A549 (cell line): ENCODE measurements around the gene SLITRK6.

Source experiments
- CHD2 ChIP-seq: fragments of 150-350 bp; IDR thresholded peaks from 2 replicates; pipeline ENCODE4 v1.6.1; 2014; ENCODE audit warnings: low read length; ENCODE audit not compliant: partially characterized antibody
- NFE2L2 ChIP-seq: fragments of 150-350 bp; conservative IDR thresholded peaks from 2 replicates; pipeline ENCODE4 v1.6.1; 2014; ENCODE audit warnings: low read length
- POLR2A ChIP-seq: IDR thresholded peaks from 2 replicates; pipeline ENCODE4 v1.6.1; 2012; ENCODE audit warnings: mild to moderate bottlenecking, low read length
- RAD21 ChIP-seq, 2 experiments: fragments of >200 bp in 1 of 2; sonication (Bioruptor Twin) in 1 of 2; formaldehyde crosslinking in 1 of 2; IDR thresholded peaks in 1 of 2; conservative IDR thresholded peaks in 1 of 2; 2 replicates in 1 of 2; 3 replicates in 1 of 2; pipeline ENCODE4 v1.6.1; 2012 to 2018; ENCODE audit warnings: inconsistent platforms in 1 of 2
- SREBF2 ChIP-seq: fragments of 450-650 bp; IDR thresholded peaks from 2 replicates; pipeline ENCODE4 v1.6.1; 2014; ENCODE audit warnings: mild to moderate bottlenecking, moderate library complexity
- ZFP36 ChIP-seq: fragments of 450-650 bp; IDR thresholded peaks from 2 replicates; pipeline ENCODE4 v1.6.1; 2014; ENCODE audit warnings: borderline replicate concordance; ENCODE audit not compliant: partially characterized antibody
- TF ChIP-seq, protein P1 (sequence below): fragments of >200 bp; sonication (Bioruptor Twin); formaldehyde crosslinking; IDR thresholded peaks from 3 replicates; pipeline ENCODE4 v1.5.1; 2016
- TF ChIP-seq, protein P2 (sequence below): fragments of 200-600 bp; sonication (generic); IDR thresholded peaks from 2 replicates; pipeline ENCODE4 v1.6.1; 2016; ENCODE audit warnings: antibody characterized with exemption, mild to moderate bottlenecking, moderate library complexity

DNA sequence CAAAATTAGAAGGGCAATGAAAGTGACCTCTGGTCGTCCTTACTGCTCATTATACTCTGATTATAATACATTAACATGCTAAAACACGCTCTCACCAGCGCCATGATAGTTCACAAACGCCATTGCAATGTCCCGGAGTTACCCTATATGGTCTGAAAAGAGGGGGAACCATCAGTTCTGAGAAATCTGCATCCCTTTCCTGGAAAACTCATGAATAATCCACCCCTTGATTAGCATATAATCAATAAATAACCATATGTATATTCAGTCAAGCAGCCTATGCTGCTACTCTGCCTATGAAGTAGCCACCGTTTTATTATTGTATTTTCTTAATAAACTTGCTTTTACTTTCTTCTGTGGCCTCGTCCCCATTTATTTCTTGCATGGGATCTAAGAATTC is 24.6 kb upstream of the SLITRK6 start:
- TF ChIP-seq NFE2L2 = no peak
- no peak for TF ChIP-seq ZFP36
- TF ChIP-seq SREBF2 = no peak
- TF ChIP-seq, protein P1, sequence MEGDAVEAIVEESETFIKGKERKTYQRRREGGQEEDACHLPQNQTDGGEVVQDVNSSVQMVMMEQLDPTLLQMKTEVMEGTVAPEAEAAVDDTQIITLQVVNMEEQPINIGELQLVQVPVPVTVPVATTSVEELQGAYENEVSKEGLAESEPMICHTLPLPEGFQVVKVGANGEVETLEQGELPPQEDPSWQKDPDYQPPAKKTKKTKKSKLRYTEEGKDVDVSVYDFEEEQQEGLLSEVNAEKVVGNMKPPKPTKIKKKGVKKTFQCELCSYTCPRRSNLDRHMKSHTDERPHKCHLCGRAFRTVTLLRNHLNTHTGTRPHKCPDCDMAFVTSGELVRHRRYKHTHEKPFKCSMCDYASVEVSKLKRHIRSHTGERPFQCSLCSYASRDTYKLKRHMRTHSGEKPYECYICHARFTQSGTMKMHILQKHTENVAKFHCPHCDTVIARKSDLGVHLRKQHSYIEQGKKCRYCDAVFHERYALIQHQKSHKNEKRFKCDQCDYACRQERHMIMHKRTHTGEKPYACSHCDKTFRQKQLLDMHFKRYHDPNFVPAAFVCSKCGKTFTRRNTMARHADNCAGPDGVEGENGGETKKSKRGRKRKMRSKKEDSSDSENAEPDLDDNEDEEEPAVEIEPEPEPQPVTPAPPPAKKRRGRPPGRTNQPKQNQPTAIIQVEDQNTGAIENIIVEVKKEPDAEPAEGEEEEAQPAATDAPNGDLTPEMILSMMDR = no peak
- TF ChIP-seq, protein P2, sequence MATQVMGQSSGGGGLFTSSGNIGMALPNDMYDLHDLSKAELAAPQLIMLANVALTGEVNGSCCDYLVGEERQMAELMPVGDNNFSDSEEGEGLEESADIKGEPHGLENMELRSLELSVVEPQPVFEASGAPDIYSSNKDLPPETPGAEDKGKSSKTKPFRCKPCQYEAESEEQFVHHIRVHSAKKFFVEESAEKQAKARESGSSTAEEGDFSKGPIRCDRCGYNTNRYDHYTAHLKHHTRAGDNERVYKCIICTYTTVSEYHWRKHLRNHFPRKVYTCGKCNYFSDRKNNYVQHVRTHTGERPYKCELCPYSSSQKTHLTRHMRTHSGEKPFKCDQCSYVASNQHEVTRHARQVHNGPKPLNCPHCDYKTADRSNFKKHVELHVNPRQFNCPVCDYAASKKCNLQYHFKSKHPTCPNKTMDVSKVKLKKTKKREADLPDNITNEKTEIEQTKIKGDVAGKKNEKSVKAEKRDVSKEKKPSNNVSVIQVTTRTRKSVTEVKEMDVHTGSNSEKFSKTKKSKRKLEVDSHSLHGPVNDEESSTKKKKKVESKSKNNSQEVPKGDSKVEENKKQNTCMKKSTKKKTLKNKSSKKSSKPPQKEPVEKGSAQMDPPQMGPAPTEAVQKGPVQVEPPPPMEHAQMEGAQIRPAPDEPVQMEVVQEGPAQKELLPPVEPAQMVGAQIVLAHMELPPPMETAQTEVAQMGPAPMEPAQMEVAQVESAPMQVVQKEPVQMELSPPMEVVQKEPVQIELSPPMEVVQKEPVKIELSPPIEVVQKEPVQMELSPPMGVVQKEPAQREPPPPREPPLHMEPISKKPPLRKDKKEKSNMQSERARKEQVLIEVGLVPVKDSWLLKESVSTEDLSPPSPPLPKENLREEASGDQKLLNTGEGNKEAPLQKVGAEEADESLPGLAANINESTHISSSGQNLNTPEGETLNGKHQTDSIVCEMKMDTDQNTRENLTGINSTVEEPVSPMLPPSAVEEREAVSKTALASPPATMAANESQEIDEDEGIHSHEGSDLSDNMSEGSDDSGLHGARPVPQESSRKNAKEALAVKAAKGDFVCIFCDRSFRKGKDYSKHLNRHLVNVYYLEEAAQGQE = no peak
- no peak for TF ChIP-seq RAD21 (conservative IDR thresholded peaks at IDR 0.05 in 1 of 2, IDR thresholded peaks at IDR 0.05 in 1 of 2)
- no peak for TF ChIP-seq CHD2
- TF ChIP-seq POLR2A = no peak
